Middle frontal gyrus (tissue), 1 donor: ENCODE results near the gene CYB5R3.
"Not testable (repeated sequence)": the region's sequence is repeated elsewhere in the genome, so short reads cannot be mapped to it uniquely, and the experiment has no call there.

Experiments used
- DNase-seq: peaks from one replicate; pipeline ENCODE4 v3.0.0-alpha.2; 2015; ENCODE audit warnings: low spot score; ENCODE audit errors: extremely low spot score

CYB5R3 gene

GRCh38 chr22:42604403-42604802, 44.8 kb downstream of the CYB5R3 start:
- no peak for DNase-seq

GRCh38 chr22:42603427-42603826, 45.8 kb downstream of the CYB5R3 start:
- no peak for DNase-seq

GRCh38 chr22:42602470-42602869, 46.7 kb downstream of the CYB5R3 start:
- no peak for DNase-seq

GRCh38 chr22:42601879-42602465, 47.2 kb downstream of the CYB5R3 start:
- no peak for DNase-seq

- no peak for DNase-seq
Observed at GRCh38 chr22:42596863-42597530, 52.2 kb downstream of the CYB5R3 start.

- DNase-seq = no peak
Observed at GRCh38 chr22:42596336-42596735, 52.9 kb downstream of the CYB5R3 start.

- DNase-seq = no peak
Observed at GRCh38 chr22:42595434-42595833, 53.8 kb downstream of the CYB5R3 start.

GRCh38 chr22:42591987-42592386, 57.2 kb downstream of the CYB5R3 start:
- DNase-seq = no peak

- no peak for DNase-seq
Observed at GRCh38 chr22:42587588-42588175, 61.5 kb downstream of the CYB5R3 start.

GRCh38 chr22:42586381-42586780, 62.8 kb downstream of the CYB5R3 start:
- DNase-seq = no peak

- DNase-seq = no peak
Observed at GRCh38 chr22:42585096-42585495, 64.1 kb downstream of the CYB5R3 start.

GRCh38 chr22:42584364-42584940, 64.7 kb downstream of the CYB5R3 start:
- DNase-seq = no peak

- no peak for DNase-seq
Observed at GRCh38 chr22:42582987-42583386, 66.2 kb downstream of the CYB5R3 start.

GRCh38 chr22:42581762-42582716, 67.2 kb downstream of the CYB5R3 start:
- DNase-seq = peak; percentile 50

GRCh38 chr22:42581194-42581761, 67.9 kb downstream of the CYB5R3 start:
- not testable (repeated sequence) for DNase-seq

GRCh38 chr22:42580040-42580439, 69.2 kb downstream of the CYB5R3 start:
- not testable (repeated sequence) for DNase-seq

GRCh38 chr22:42577623-42578240, 71.5 kb downstream of the CYB5R3 start:
- DNase-seq = no peak

GRCh38 chr22:42577141-42577540, 72.1 kb downstream of the CYB5R3 start:
- not testable (repeated sequence) for DNase-seq

GRCh38 chr22:42575996-42576574, 73.1 kb downstream of the CYB5R3 start:
- DNase-seq = not testable (repeated sequence)

GRCh38 chr22:42574468-42574867, 74.7 kb downstream of the CYB5R3 start:
- DNase-seq = not testable (repeated sequence)
